Fibroblast of lung (primary cell): ENCODE results near the gene PPFIA2. TPM values are rescaled to one million over a fixed set of nuclear protein-coding genes. Genes with fewer than 3 reads are reported as not detected.

Source experiments
- DNase-seq, 2 donors: peaks; one replicate each; pipeline versions ENCODE4 v3.0.0 to v3.0.0-alpha.2; 2010; ENCODE audit warnings: low read depth in 2 of 2
- H2AFZ ChIP-seq: 2 replicates; pipeline ENCODE4 v1.5.1; 2012; ENCODE audit warnings: low read length, control low read depth, inconsistent platforms
- H3K27ac ChIP-seq: 2 replicates; pipeline ENCODE4 v1.5.1; 2011; ENCODE audit warnings: low read length, control low read depth; ENCODE audit not compliant: insufficient read depth
- H3K27me3 ChIP-seq: 2 replicates; pipeline ENCODE4 v1.5.1; 2011; ENCODE audit warnings: mild to moderate bottlenecking, low read length; ENCODE audit not compliant: control insufficient read depth, insufficient read depth
- H3K36me3 ChIP-seq: 2 replicates; pipeline ENCODE4 v1.5.1; 2011; ENCODE audit warnings: low read length; ENCODE audit not compliant: control insufficient read depth, insufficient read depth
- H3K4me1 ChIP-seq: 2 replicates; pipeline ENCODE4 v1.5.1; 2011; ENCODE audit warnings: low read length; ENCODE audit not compliant: control insufficient read depth, insufficient read depth; ENCODE audit errors: extremely low read depth
- H3K4me2 ChIP-seq: 2 replicates; pipeline ENCODE4 v1.5.1; 2011; ENCODE audit warnings: low read length, control low read depth; ENCODE audit not compliant: insufficient read depth; ENCODE audit errors: extremely low read depth
- H3K4me3 ChIP-seq, 4 experiments: fragments of 200-600 bp in 1 of 4; sonication (generic) in 1 of 4; replicated peaks in 1 of 4; 2 replicates each; pipeline ENCODE4 v1.5.1; 2011 to 2016; ENCODE audit warnings: low read length in 4 of 4, low read depth in 3 of 4, mild to moderate bottlenecking in 3 of 4, control low read depth in 2 of 4, inconsistent platforms in 1 of 4, mixed read lengths in 1 of 4; ENCODE audit not compliant: insufficient read depth in 1 of 4; ENCODE audit errors: control extremely low read depth in 1 of 4
- H3K79me2 ChIP-seq: 2 replicates; pipeline ENCODE4 v1.5.1; 2012; ENCODE audit warnings: mild to moderate bottlenecking, low read length, inconsistent platforms; ENCODE audit not compliant: control insufficient read depth, insufficient read depth
- H3K9ac ChIP-seq: 2 replicates; pipeline ENCODE4 v1.5.1; 2011; ENCODE audit warnings: mild to moderate bottlenecking, low read length, control low read depth; ENCODE audit not compliant: insufficient read depth
- H3K9me3 ChIP-seq: 2 replicates; pipeline ENCODE4 v1.5.1; 2012; ENCODE audit warnings: low read depth, low read length; ENCODE audit not compliant: control insufficient read depth, insufficient read depth
- H4K20me1 ChIP-seq: 2 replicates; pipeline ENCODE4 v1.5.1; 2011; ENCODE audit warnings: low read length; ENCODE audit not compliant: control insufficient read depth, insufficient read depth; ENCODE audit errors: extremely low read depth
- EZH2 ChIP-seq: IDR thresholded peaks from 2 replicates; pipeline ENCODE4 v1.5.1; 2012; ENCODE audit warnings: low read length, control low read depth, mild to moderate bottlenecking; ENCODE audit errors: missing control alignments
- polyA plus RNA-seq, 2 donors: library from polyadenylated mRNA; depleted of rRNA in 1 of 2; stranded (reverse) in 1 of 2; unstranded in 1 of 2; fragments of >200 nt; gene quantifications; 2 replicates each; pipeline ENCODE4 v1.2.1, GENCODE V29; 2011 to 2012; ENCODE audit warnings: missing spikeins in 1 of 2
- total RNA-seq: library from RNA; depleted of rRNA; stranded (reverse); fragments of >200 nt; gene quantifications from 2 replicates; pipeline ENCODE4 v1.2.1, GENCODE V29; 2014
- TF ChIP-seq, protein P1 (sequence below), 2 donors: IDR thresholded peaks in 1 of 2; conservative IDR thresholded peaks in 1 of 2; 1 replicate in 1 of 2; 2 replicates in 1 of 2; pipeline ENCODE4 v1.5.1; 2011 to 2012; ENCODE audit warnings: low read length in 2 of 2, control low read depth in 1 of 2, inconsistent platforms in 1 of 2, low read depth in 1 of 2, mild to moderate bottlenecking in 1 of 2

PPFIA2 gene
- total and polyA plus RNA-seq, 2 donors (not counting 1 experiment from before 2014, with no cell fraction given), result 0.54 to 2.1 TPM

DNA sequence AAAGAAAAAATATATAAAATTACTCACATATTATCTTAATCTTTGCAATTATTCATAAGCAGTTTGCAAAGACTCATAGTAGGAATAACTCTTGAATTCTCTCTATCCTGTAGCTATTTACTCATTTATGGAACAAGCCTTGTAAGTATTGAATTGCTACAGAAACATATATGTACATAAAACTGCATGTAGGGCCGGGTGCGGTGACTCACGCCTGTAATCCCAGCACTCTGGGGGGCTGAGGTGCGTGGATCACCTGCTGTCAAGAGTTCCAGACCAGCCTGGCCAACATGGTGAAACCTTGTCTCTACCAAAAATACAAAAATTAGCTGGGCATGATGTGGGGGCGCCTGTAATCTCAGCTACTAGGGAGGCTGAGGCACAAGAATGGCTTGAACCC lies 286.2 kb downstream of the PPFIA2 start:
- H3K36me3 ChIP-seq, result no peaks in the 10 kb centered on the region

DNA sequence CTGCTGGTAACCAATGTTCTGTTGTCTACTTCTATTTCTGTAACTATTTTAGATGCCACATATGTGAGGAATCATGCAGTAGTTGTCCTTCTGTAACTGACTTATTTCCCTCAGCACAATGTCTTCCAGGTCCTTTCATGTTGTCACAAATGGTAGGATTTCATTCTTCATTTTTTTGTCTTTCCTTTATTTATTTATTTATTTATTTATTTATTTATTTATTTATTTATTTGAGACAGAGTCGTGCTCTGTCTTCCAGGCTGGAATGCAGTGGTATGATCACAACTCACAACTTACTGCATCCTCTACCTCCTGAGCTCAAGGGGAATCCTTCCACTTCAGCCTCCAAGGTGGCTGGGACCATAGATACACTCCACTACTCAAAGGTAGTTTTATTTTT lies 288.2 kb downstream of the PPFIA2 start:
- Histone ChIP-seq H3K27ac (no peak overlapping the region), H3K9me3 (no peaks in the 10 kb centered on the region), H3K27me3 (no peaks in the 10 kb centered on the region), H3K36me3 (no peaks in the 10 kb centered on the region), H3K9ac (no peak overlapping the region), H3K4me2 (no peak overlapping the region), H3K4me1 (no peaks in the 10 kb centered on the region), H3K79me2 (no peaks in the 10 kb centered on the region), H2AFZ (no peak overlapping the region), H3K4me3 (no peak overlapping the region), H4K20me1 (no peaks in the 10 kb centered on the region)
- no peak for DNase-seq
- TF ChIP-seq, protein P1, sequence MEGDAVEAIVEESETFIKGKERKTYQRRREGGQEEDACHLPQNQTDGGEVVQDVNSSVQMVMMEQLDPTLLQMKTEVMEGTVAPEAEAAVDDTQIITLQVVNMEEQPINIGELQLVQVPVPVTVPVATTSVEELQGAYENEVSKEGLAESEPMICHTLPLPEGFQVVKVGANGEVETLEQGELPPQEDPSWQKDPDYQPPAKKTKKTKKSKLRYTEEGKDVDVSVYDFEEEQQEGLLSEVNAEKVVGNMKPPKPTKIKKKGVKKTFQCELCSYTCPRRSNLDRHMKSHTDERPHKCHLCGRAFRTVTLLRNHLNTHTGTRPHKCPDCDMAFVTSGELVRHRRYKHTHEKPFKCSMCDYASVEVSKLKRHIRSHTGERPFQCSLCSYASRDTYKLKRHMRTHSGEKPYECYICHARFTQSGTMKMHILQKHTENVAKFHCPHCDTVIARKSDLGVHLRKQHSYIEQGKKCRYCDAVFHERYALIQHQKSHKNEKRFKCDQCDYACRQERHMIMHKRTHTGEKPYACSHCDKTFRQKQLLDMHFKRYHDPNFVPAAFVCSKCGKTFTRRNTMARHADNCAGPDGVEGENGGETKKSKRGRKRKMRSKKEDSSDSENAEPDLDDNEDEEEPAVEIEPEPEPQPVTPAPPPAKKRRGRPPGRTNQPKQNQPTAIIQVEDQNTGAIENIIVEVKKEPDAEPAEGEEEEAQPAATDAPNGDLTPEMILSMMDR (conservative IDR thresholded peaks at IDR 0.05 in 1 of 2, IDR thresholded peaks at IDR 0.05 in 1 of 2; ENCODE audit: low read depth in 1 of 2, low read length in 2 of 2), result no peak
- no peak for TF ChIP-seq EZH2

More for the DNA sequence above, 286.2 kb downstream of the PPFIA2 start:
- Histone ChIP-seq H3K4me1 (no peaks in the 10 kb centered on the region), H3K27me3 (no peaks in the 10 kb centered on the region), H3K9me3 (no peaks in the 10 kb centered on the region), H2AFZ (no peak overlapping the region), H3K9ac (no peak overlapping the region), H3K4me3 (no peak overlapping the region), H3K79me2 (no peaks in the 10 kb centered on the region), H4K20me1 (no peaks in the 10 kb centered on the region), H3K4me2 (no peak overlapping the region), H3K27ac (no peak overlapping the region)
- DNase-seq, result no peak
- TF ChIP-seq, protein P1 (conservative IDR thresholded peaks at IDR 0.05 in 1 of 2, IDR thresholded peaks at IDR 0.05 in 1 of 2; ENCODE audit: low read depth in 1 of 2, low read length in 2 of 2), result no peak
- TF ChIP-seq EZH2, result no peak

DNA sequence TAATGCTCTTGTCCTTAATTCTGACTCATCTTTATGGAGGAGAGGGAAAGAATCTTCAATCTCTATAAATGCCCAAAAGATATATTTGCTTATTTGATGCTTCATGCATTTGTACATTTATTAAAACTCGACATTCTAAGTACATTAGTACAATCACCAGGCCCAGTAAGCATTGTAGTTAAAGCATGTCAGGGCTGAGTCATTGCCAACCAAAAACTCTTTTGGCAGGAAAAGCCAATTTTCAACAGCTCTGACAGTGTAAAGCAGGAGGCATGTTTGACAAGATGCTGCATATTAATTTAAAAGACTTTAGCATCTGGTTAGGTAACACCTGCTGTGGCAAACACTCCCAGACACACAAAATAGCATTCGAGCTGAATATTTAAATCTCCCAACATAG lies 290.9 kb downstream of the PPFIA2 start:
- Histone ChIP-seq H3K4me1 (no peaks in the 10 kb centered on the region), H4K20me1 (no peaks in the 10 kb centered on the region), H3K9me3 (no peaks in the 10 kb centered on the region), H3K9ac (no peak overlapping the region), H3K4me3 (no peak overlapping the region), H3K79me2 (no peaks in the 10 kb centered on the region), H2AFZ (no peak overlapping the region), H3K36me3 (no peaks in the 10 kb centered on the region), H3K27me3 (no peaks in the 10 kb centered on the region), H3K27ac (no peak overlapping the region), H3K4me2 (no peak overlapping the region)
- DNase-seq, result peak; percentile 36 to 85
- no peak for TF ChIP-seq EZH2
- TF ChIP-seq, protein P1 (conservative IDR thresholded peaks at IDR 0.05 in 1 of 2, IDR thresholded peaks at IDR 0.05 in 1 of 2; ENCODE audit: low read depth in 1 of 2, low read length in 2 of 2), result no peak
